Natural killer cell treated with Interleukin-12 subunit alpha and Interleukin-12 subunit beta and Interleukin-15 and Interleukin-18, amount 100 ng/mL, for 72 hours (primary cell): ENCODE measurements around the gene LY86. TPM values are rescaled to one million over a fixed set of nuclear protein-coding genes. Genes with fewer than 3 reads are reported as not detected.
A peak's percentile ranks its signal among the peaks of the same experiment; 100 is the strongest.

Source experiments
- ATAC-seq, 2 donors: fragments of 150-1000 bp; cut with Tn5 transposase in 1 of 2; sonication (Bioruptor Pico), chemical (Tn5 transposase) in 1 of 2; 2 replicates each; pipeline ENCODE4 v1.10.0; 2021
- DNase-seq: peaks from one replicate; pipeline ENCODE4 v3.0.0; 2022; ENCODE audit warnings: low spot score
- H3K27ac Mint-ChIP-seq, 2 donors: 1 replicate in 1 of 2; 2 replicates in 1 of 2; pipeline ENCODE4 v1.8.0; 2022; ENCODE audit warnings: mixed read lengths in 2 of 2, mild to moderate bottlenecking in 1 of 2, moderate library complexity in 1 of 2
- H3K27me3 Mint-ChIP-seq, 2 donors: 1 replicate in 1 of 2; 2 replicates in 1 of 2; pipeline ENCODE4 v1.8.0; 2022; ENCODE audit warnings: mixed read lengths in 2 of 2
- H3K36me3 Mint-ChIP-seq: one replicate; pipeline ENCODE4 v1.8.0; 2022; ENCODE audit warnings: mixed read lengths
- H3K4me1 Mint-ChIP-seq, 2 donors: 1 replicate in 1 of 2; 2 replicates in 1 of 2; pipeline ENCODE4 v1.8.0; 2022; ENCODE audit warnings: low read depth in 2 of 2, mixed read lengths in 2 of 2, mild to moderate bottlenecking in 1 of 2
- H3K4me3 Mint-ChIP-seq: one replicate; pipeline ENCODE4 v1.8.0; 2022; ENCODE audit warnings: mixed read lengths
- H3K9me3 Mint-ChIP-seq: 2 replicates; pipeline ENCODE4 v1.8.0; 2022; ENCODE audit warnings: mixed read lengths
- total RNA-seq, 2 donors: library from RNA; stranded (reverse); gene quantifications; one replicate each; pipeline ENCODE4 v1.2.3, GENCODE V29; 2022

Gene LY86
- total RNA-seq, 2 donors from 2014 or later: 0.61 TPM; not detected in 1

GRCh38 chr6:6626187-6626586, 37.7 kb downstream of the LY86 start:
- peaks cover 6 to 7% of the 10 kb centered on the region in 2 donors for H3K27me3 Mint-ChIP-seq
- DNase-seq: no peak
- no peaks in the 10 kb centered on the region for H3K9me3 Mint-ChIP-seq
- no peak overlapping the region for H3K4me3 Mint-ChIP-seq
- no peaks in the 10 kb centered on the region for H3K4me1 Mint-ChIP-seq
- no peaks in the 10 kb centered on the region for H3K36me3 Mint-ChIP-seq
- H3K27ac Mint-ChIP-seq: no peak overlapping the region
- no peak for ATAC-seq

GRCh38 chr6:6629402-6629801, 40.9 kb downstream of the LY86 start:
- no peaks in the 10 kb centered on the region for H3K36me3 Mint-ChIP-seq
- ATAC-seq: no peak
- H3K27ac Mint-ChIP-seq: no peak overlapping the region
- H3K9me3 Mint-ChIP-seq: no peaks in the 10 kb centered on the region
- H3K4me3 Mint-ChIP-seq: no peak overlapping the region
- no peak for DNase-seq
- peaks cover 6 to 8% of the 10 kb centered on the region in 2 donors for H3K27me3 Mint-ChIP-seq
- H3K4me1 Mint-ChIP-seq: peaks cover under 1 to 8% of the 10 kb centered on the region in 2 donors

DNA sequence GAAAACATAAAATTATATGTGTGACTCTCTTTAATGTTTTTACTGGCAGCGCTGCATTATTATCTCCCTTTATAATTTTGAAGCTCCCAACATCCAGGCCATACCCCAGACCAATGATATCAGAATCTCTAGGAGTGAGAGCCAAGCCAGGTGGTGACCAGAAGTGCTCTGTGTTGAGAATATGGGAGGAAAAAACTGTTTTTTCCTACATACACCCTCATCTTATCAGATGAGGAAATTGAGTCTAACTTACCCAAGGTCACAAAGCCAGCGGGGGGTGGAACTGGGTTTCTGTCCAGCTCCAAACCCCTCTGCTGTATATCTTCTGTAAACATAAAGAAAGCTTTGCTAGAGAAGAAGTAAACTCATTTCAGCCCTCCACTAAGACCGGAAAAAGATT, 42.5 kb downstream of the LY86 start:
- Mint-ChIP-seq H3K4me3 (no peak overlapping the region), H3K36me3 (no peaks in the 10 kb centered on the region)
- ATAC-seq: no peak

GRCh38 chr6:6631534-6632276, 43.2 kb downstream of the LY86 start:
- ATAC-seq (no peak), DNase-seq (no peak)
- no peaks in the 10 kb centered on the region for H3K36me3 Mint-ChIP-seq
- no peak overlapping the region for H3K4me3 Mint-ChIP-seq
- H3K27ac Mint-ChIP-seq: no peak overlapping the region
- peaks cover 8 to 18% of the 10 kb centered on the region in 2 donors for H3K4me1 Mint-ChIP-seq
- H3K27me3 Mint-ChIP-seq: peaks cover 6 to 8% of the 10 kb centered on the region in 2 donors
- no peaks in the 10 kb centered on the region for H3K9me3 Mint-ChIP-seq

More for the DNA sequence above, 42.5 kb downstream of the LY86 start:
- no peak overlapping the region for H3K27ac Mint-ChIP-seq
- no peaks in the 10 kb centered on the region for H3K9me3 Mint-ChIP-seq
- DNase-seq: no peak
- H3K4me1 Mint-ChIP-seq: peaks cover 8 to 18% of the 10 kb centered on the region in 2 donors
- H3K27me3 Mint-ChIP-seq: peaks cover 6 to 8% of the 10 kb centered on the region in 2 donors

DNA sequence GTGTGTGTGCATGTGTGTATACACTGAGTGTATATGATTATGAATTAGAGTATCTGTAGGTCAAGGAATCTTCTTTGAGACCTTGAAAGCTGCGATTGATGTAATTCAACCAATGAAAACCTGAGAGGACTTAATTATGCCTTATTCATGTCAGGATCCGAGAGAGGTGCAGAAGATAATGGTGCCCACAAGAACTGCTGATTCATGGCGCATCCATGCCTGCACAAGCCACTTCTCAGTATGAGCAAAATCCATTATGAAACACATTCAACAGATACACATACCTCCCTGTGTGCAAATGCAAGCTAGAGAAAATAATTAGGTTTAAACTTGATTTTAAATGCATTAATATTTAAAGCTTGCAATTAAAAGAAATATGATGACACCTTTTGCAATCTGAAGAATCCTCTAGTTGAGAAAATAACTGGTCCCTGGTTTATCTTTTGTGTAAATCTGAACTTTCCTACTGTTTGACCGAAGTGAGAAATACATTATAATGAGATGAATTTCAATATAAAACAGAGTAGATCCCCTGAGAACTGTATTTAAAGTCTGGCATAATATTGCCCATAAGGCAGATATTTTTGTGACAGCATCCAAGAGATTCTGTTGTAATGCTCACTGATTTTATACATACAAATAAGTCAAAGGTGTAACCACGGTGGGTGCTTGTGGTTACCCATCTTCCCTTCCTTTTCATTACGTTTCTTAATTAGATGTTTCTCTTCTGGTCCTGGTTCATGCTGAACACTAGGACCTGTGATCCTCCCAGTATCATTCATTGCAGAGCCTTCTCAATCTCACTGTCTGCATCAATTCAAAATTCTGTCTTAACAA, 45.6 kb downstream of the LY86 start:
- peaks cover 0 to 3% of the 10 kb centered on the region in 2 donors for H3K27me3 Mint-ChIP-seq
- no peak for DNase-seq
- H3K36me3 Mint-ChIP-seq: no peaks in the 10 kb centered on the region
- peaks cover 8 to 18% of the 10 kb centered on the region in 2 donors for H3K4me1 Mint-ChIP-seq
- no peak overlapping the region for H3K27ac Mint-ChIP-seq
- no peaks in the 10 kb centered on the region for H3K9me3 Mint-ChIP-seq
- no peak overlapping the region for H3K4me3 Mint-ChIP-seq
- ATAC-seq: no peak

GRCh38 chr6:6634735-6635075, 46.2 kb downstream of the LY86 start:
- Mint-ChIP-seq H3K36me3 (no peaks in the 10 kb centered on the region), H3K27ac (no peak overlapping the region), H3K9me3 (no peaks in the 10 kb centered on the region), H3K27me3 (peaks cover 0 to 3% of the 10 kb centered on the region in 2 donors), H3K4me3 (no peak overlapping the region), H3K4me1 (peaks cover 8 to 18% of the 10 kb centered on the region in 2 donors)
- DNase-seq: no peak
- ATAC-seq: no peak

DNA sequence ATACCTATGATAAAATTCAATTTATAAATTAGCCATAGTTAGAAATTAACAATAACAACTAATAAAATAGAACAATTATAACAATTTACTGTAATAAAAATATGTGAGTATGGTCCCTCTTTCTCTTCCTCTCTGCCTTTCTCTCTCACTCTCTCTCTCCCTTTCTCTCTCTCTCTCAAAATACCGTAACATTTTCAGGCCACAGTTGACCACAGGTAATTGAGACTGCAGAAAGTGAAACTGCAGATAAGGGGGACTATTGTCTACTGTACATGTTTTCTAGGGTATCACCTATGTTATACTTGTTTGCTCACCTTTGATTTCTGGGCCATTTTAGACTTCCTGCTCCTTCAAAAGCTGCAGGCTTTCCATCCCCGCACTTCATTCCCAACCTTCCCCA, 46.8 kb downstream of the LY86 start:
- Mint-ChIP-seq H3K9me3 (no peaks in the 10 kb centered on the region), H3K4me1 (peaks cover 8 to 18% of the 10 kb centered on the region in 2 donors), H3K27me3 (peaks cover 0 to 3% of the 10 kb centered on the region in 2 donors), H3K27ac (no peak overlapping the region), H3K36me3 (no peaks in the 10 kb centered on the region), H3K4me3 (no peak overlapping the region)
- DNase-seq: no peak
- ATAC-seq: no peak

- ATAC-seq (no peak), DNase-seq (no peak)
- H3K9me3 Mint-ChIP-seq: no peaks in the 10 kb centered on the region
- peaks cover 0 to 3% of the 10 kb centered on the region in 2 donors for H3K27me3 Mint-ChIP-seq
- no peak overlapping the region for H3K4me3 Mint-ChIP-seq
- H3K36me3 Mint-ChIP-seq: no peaks in the 10 kb centered on the region
- H3K4me1 Mint-ChIP-seq: peaks cover 8 to 18% of the 10 kb centered on the region in 2 donors
- no peak overlapping the region for H3K27ac Mint-ChIP-seq
Measured at GRCh38 chr6:6635869-6636268, 47.3 kb downstream of the LY86 start.

DNA sequence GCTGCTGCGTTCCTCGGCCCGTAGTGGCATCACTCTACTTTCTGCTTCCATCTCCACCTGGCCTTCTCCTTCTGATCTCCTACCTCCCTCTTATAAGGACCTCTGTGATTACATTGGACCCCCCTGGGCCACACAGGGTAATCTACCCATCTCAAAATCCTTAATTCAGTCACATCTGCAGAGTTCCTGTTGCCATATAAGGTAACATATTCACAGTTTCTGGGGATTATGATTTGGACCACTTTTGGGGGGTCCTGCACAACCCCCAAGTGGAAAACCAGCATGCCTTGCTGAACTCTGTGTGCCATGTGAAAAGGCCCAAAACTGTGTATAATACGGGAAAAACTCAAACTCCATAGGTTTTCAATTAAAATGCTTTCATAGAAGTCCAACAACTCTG, 51.1 kb downstream of the LY86 start:
- DNase-seq (no peak), ATAC-seq (no peak)
- H3K4me1 Mint-ChIP-seq: peaks cover 9 to 18% of the 10 kb centered on the region in 2 donors
- H3K36me3 Mint-ChIP-seq: no peaks in the 10 kb centered on the region
- no peaks in the 10 kb centered on the region for H3K27me3 Mint-ChIP-seq
- H3K9me3 Mint-ChIP-seq: no peaks in the 10 kb centered on the region
- no peak overlapping the region for H3K27ac Mint-ChIP-seq
- no peak overlapping the region for H3K4me3 Mint-ChIP-seq

- ATAC-seq (no peak), DNase-seq (no peak)
- Mint-ChIP-seq H3K36me3 (no peaks in the 10 kb centered on the region), H3K4me1 (peaks cover 3 to 9% of the 10 kb centered on the region in 2 donors), H3K27ac (no peak overlapping the region), H3K27me3 (no peaks in the 10 kb centered on the region), H3K9me3 (no peaks in the 10 kb centered on the region), H3K4me3 (no peak overlapping the region)
Measured at GRCh38 chr6:6640926-6641325, 52.4 kb downstream of the LY86 start.

DNA sequence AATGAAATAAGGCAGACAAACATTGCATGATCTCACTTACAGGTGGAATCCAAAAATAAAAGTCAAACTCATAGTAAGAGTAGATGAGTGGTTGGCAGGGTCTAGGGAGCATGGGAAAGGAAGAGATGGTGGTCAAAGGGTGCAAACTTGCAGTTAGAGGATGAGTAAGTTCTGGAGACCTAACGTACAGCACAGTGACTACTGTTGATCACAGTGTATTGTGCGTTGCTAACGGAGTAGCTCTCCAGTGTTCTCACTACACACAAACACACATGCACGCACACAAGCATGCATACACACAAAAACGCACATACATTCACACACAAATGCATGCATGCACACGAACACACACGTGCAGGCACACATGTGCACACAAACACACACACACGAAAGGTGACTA, 54.9 kb downstream of the LY86 start:
- H3K36me3 Mint-ChIP-seq: no peaks in the 10 kb centered on the region
- DNase-seq (no peak), ATAC-seq (peak; percentile 79 to 93)
- no peaks in the 10 kb centered on the region for H3K9me3 Mint-ChIP-seq
- H3K4me1 Mint-ChIP-seq: peaks cover 3 to 9% of the 10 kb centered on the region in 2 donors
- peak overlapping the region in 1 of 2 donors; percentile 76 for H3K27ac Mint-ChIP-seq
- H3K4me3 Mint-ChIP-seq: peak overlapping the region; percentile 14
- no peaks in the 10 kb centered on the region for H3K27me3 Mint-ChIP-seq

DNA sequence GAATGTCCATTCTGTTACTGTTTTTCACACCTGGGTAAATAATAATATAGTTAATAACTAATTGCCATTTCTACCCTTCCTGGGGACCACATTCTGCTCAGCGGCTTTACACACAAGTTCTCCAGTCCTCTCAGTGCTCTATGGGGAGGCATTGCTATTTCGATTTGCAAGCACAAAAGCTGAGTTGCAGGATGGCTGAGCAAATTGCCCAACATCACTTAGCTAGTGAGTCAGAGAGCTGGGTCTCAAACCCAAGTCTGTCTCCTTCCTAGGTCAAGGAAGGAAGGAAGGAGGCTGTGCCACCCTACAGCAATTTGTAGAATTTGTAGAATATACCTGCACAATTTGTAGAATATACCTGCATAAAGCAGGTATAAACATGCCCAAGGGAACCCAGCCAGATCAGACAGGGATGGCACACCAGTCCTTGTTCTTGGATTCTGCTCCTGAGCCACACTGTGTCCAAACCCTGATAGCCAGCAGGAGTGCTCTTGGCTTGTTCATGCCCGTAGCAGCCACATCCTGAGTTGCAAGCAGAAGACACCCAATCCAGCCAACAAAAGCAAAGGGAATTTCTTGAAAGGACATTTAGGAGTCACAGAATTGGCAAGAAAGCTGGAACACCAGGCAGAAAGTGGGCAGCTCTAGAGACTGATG, 56.9 kb downstream of the LY86 start:
- Mint-ChIP-seq H3K27me3 (no peaks in the 10 kb centered on the region), H3K27ac (no peak overlapping the region), H3K4me1 (peaks cover 3 to 13% of the 10 kb centered on the region in 2 donors), H3K4me3 (no peak overlapping the region), H3K36me3 (no peaks in the 10 kb centered on the region), H3K9me3 (no peaks in the 10 kb centered on the region)
- ATAC-seq (no peak), DNase-seq (no peak)

DNA sequence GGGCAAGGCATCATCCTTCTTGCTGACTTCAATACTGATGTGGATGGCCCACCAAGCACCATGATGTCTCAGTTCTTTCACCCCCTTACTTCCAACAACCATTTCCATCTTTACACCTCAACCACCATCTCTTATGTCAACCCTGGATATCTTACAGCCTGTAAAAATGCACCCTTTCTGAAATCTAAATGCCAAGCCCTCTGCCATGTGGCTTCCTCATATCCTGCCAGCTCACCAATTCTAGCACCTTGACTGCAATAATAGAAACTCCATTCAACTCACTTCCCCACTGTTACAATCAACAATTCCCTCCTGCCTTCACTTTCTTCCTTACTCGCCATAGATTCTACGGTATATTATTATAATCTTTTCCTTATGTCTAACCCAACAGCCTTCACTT, 57.9 kb downstream of the LY86 start:
- H3K4me1 Mint-ChIP-seq: peaks cover 3 to 23% of the 10 kb centered on the region in 2 donors
- H3K36me3 Mint-ChIP-seq: peaks cover 3% of the 10 kb centered on the region
- no peaks in the 10 kb centered on the region for H3K27me3 Mint-ChIP-seq
- ATAC-seq (peak; percentile 39 to 57), DNase-seq (no peak)
- H3K4me3 Mint-ChIP-seq: no peak overlapping the region
- H3K9me3 Mint-ChIP-seq: no peaks in the 10 kb centered on the region
- H3K27ac Mint-ChIP-seq: no peak overlapping the region

DNA sequence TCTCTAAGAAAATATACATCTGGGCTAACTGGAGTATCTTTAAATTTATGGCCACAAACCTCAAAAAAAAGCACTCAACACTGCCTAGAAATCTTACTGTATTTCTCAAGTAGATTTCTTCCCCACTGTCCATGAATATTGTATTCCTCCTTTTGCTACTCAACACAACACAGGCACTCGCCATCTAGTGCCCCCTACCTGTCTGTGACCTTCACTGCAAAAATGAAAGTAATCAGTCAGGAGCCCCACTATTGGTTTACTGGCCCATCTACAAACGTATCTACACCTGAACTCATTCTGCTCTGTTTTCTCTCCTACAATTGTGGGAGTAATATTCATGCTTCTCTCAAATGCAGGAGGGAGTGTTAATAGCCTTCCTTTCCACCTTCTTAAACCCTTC, 58.3 kb downstream of the LY86 start:
- Mint-ChIP-seq H3K36me3 (peaks cover 5% of the 10 kb centered on the region), H3K4me3 (no peak overlapping the region), H3K9me3 (no peaks in the 10 kb centered on the region), H3K4me1 (peaks cover 3 to 26% of the 10 kb centered on the region in 2 donors), H3K27me3 (no peaks in the 10 kb centered on the region), H3K27ac (no peak overlapping the region)
- ATAC-seq (no peak), DNase-seq (no peak)
